NOMO-1 treated with dmso at 0.1 percent for 144 hours (cell line): ENCODE results near the gene ZNF93.
"Not testable (repeated sequence)": the region's sequence is repeated elsewhere in the genome, so short reads cannot be mapped to it uniquely, and the experiment has no call there.

Experiments
- DNase-seq: peaks from one replicate; lab custom pipeline; 2025; ENCODE audit not compliant: unreplicated experiment; lab: John Stamatoyannopoulos, UW

ZNF93 gene

DNA sequence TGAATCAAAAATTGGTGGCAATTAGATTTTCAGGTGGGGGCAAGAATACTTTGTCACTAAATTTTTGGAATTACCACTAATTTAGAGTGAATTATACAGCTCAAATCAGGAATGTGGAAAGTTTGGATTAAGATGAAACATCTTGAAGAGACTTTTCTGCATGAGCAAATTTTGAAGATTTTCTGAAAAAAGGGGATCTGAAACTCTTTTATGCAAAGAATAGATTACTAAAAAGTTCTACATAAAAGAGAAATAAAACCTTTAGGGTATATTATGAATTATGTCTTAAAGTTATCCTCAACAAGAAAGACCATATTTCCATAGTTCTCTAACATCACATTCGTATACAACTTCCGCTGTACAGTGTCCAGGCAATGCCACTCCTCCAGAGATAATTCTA is 36.7 kb downstream of the ZNF93 start:
- DNase-seq: no peak

DNA sequence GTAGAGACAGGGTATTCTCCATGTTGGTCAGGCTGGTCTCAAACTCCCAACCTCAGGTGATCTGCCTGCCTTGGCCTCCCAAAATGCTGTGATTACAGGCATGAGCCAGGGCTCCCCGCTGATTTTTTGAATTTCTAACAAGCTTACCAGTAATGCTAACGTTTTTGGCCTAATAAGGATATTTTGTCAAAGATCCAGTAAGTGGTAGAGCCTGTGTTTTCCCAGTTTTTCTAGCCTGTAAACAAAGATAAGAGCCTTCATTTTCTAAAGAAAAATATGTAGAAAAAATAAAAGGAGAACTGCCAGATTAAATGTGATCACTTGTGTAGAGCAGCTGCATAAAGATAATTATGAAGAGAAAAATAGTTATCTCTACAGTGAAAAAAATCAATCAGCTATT is 37.7 kb downstream of the ZNF93 start:
- no peak for DNase-seq

DNA sequence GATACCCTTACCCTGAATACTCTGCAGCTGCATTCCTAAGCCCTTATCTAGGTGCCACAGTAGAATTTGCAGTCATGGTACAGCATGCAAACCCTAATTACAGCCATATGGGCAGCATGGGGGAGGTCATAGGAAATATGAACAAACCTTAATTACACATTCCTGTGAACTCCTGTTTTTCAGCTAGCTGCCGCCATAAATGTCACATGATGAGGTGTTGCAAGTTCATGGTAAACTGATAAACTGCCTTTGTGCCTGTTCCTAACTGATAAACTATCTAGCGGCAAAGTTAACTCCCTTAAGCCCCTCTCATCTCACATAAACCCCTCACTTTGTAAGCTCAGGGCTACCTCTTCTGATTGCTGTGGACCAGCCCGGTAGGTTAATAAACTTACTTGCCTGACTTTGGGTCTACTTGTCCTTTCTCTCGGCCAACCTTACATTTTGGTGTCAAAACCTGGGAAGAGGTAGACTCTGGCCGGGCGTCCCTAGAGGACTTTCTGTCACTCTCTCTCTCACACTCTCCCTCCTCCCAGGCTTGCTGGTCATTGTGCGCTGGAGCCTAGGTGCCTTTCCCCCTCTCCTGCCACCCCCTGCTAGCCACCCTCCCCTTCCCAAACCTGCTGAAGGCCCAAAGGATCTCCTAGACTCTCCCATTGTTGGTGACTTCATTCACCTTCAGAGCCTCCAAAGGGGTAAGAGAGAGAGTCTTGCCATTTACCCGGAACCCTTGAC is 43.3 kb downstream of the ZNF93 start:
- no peak for DNase-seq

DNA sequence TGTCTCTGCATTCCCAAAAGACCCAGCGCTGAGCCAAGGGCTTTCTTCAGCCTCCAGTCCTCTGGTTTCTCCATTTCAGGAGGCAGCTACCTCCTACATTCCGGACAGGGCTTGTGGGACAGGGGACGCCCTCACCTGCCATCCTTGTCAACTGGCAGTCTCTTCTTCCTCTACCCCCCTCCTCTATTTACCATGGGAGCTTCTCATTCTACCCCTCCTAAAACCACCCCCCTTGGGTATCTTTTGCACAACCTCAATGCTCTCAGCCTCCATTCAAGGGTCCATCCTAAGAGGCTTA is 43.8 kb downstream of the ZNF93 start:
- DNase-seq: no peak

DNA sequence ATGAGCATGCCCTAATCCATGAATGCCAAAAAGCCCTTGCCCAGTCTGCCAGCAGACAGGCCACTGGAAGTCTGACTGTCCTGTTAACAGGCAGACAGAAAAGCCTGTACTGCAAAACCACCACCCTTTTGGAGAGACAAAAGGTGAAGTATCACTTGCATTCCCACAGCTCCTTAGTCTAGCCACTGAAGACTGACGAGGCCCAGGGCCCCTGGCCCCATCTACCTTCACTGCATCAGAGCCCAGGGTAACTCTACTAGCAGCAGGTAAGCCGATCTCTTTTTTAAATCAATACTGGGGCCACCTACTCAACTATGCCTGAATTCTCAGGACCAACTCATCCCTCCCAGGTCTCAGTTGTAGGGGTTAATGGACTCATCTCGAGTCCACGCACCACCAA is 45.5 kb downstream of the ZNF93 start:
- DNase-seq: no peak

DNA sequence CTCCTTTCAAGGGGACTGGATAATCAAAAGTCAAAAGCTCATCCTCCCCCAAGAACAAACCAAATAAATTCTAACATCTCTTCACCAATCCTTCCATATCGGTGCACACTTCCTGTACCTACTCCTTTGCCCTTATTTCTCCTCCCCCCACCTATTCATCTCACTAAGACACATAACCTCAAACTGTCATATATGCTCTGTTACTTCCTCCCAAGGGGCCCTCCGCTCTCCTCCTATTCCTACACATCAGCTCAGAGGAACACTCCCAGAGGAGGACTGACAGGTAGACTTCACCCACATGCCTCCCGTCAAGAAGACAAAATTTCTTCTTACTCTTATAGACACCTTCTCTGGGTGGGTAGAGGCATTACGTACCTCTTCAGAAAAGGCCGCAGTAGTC is 48.1 kb downstream of the ZNF93 start:
- DNase-seq: no peak

DNA sequence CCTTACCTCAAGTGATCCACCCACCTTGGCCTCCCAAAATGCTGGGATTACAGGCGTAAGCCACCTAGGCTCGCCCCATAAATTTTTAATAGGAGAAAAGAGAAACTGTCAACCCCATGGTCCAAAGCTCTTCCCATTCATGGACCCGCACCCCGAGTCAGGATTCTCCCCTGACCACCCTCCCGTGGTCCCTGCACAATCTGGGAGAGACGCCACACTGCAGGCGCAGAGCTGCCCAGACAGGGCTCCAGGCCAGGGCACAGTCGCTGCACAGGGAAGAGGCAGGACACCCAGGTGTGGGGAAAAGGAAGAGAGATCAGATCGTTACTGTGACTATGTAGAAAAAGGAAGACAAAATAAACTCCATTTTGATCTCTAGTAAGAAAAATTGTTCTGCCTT is 54.5 kb downstream of the ZNF93 start:
- no peak for DNase-seq

DNA sequence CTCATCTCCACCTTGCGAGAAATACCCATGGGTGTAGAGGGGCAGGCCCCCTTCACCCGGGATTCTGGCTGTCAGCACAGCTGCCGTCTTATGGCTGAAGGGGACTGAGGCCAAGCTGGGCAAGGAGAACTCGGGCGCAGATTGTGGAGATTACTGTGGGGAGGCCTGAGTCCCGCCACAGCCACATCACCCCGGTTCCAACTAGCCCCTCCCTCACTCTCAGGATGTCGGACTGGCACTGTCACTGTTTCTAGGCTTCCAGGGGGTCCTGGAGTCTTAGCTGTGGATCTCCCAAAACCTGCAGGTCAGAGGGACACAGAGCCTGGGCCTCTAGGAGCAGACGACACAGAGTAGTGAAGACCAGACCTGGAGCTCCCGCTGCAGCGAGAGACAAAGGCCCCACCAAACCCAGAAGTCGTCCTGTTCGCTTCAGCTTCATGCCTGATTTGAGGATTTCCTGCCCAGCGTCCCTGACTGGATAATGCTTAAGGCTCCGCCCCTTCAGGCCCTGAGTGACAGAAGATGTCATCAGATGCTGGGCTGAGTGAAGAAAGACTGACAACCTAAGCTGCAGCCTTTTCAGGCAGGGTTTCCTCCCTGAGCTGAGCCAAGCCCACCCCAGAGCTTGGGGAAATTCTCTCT is 55.8 kb downstream of the ZNF93 start:
- no peak for DNase-seq

DNA sequence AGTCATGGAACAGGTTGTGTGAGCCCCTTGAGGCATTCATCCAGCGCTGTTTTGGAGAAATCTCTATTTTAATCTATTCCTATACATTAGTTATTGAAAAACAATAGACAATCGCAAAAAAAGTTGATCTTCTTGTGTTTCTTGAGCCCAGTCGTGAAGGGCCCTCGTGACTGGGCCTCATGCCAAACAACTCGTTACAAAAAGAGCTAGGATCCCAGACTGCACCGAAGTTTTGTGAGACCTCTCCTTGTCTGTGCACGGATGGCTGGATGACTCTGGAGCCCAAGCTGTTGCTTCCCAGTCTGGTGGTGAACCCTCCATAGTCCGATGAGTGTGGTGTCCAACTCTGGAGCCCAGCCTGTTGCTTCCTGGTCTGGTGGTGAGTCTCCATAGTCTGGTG is 57.0 kb downstream of the ZNF93 start:
- DNase-seq: not testable (repeated sequence)

DNA sequence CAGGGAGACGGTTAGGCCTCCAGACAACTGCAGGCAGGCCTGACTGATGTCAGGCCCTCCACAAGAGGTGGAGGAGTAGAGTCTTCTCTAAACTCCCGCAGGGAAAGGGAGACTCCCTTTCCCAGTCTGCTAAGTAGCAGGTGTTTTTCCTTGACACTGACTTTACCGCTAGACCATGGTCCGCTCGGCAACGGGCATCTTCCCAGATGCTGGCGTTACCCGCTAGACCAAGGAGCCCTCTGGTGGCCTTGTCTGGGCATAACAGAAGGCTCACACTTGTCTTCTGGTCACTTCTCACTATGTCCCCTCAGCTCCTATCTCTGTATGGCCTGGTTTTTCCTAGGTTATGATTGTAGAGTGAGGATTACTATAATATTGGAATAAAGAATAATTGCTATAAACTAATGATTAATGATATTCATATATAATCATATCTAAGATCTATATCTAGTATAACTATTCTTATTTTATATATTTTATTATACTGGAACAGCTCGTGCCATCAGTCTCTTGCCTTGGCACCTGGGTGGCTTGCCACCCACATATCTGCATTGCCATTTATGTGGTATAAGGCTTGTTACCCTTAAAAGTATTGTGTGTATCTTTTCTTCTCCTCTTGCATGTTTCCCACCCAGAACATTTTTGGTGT is 58.5 kb downstream of the ZNF93 start:
- DNase-seq: not testable (repeated sequence)

DNA sequence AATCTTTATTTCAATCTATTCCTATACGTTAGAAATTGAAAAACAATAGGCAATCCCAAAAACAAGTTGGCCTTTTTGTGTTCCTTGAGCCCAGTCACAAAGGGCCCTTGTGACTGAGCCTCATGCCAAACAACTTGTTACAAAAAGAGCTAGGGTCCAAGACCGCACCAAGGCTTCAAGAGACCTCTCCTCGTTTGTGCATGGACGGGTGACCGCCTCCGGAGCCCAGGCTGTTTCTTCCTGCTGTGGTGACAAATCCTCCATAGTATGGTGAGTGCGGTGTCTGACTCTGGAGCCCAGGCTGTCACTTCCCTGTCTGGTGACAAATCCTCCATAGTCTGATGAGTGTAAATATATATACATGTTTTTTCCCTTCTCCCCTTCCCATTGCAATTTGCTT is 63.7 kb downstream of the ZNF93 start:
- no peak for DNase-seq

DNA sequence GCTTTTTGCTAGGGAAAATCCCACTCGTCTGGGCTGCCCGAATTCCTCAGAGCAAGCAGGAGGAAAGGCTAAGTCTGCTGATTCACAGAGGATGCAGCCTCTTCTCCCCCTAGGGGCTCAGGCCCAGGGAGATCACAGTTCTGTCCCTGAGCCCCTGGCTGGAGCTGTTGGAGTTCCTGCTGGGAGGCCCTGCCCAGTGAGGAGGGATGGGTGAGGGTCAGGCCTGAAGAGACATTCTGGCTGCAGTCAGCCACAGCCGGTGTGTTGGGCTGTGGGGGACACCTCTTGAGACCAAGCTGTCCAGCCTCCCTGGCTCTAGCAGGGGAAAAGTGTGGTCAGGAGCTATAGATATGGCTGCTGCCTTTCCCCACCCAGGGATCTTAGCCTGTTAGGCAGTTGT is 65.4 kb downstream of the ZNF93 start:
- not testable (repeated sequence) for DNase-seq

DNA sequence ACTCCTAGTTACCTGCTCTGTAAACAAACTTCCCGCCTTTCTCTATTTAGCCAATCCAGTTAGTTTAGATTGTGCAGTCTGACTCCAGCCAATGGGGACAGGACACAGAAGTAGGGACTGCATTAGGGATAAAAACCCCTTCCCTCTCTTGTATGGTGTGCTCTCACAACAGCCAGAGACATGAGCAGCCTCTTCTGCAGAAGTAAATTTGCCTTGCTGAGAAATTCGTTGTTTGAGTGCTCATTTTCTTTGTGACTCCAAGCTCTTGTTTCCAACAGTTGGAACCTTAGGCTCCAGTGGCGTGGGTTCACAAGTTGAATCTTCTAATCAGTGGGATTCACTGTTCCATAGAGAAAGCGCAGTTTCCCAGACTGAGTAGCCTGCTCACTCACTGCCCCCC is 66.1 kb downstream of the ZNF93 start:
- DNase-seq: no peak
